Spleen (tissue), 11 donors: Measurements from ENCODE around the gene NANOGP8. TPM values are rescaled to one million over a fixed set of nuclear protein-coding genes. Genes with fewer than 3 reads are reported as not detected.

Experiments
- DNase-seq: peaks from one replicate; pipeline ENCODE4 v3.0.0-alpha.2; 2020
- H3K27ac ChIP-seq, 8 donors: fragments of 200-600 bp; sonication (generic) in 7 of 8; 1 replicate in 4 of 8; 2 replicates in 4 of 8; pipeline versions ENCODE4 v1.5.0 to v1.8.0; 2016 to 2021; ENCODE audit warnings: inconsistent platforms in 4 of 8, mild to moderate bottlenecking in 4 of 8, moderate library complexity in 1 of 8
- H3K27me3 ChIP-seq, 7 donors: fragments of 200-600 bp; sonication (generic) in 6 of 7; replicated peaks in 1 of 7; 1 replicate in 4 of 7; 2 replicates in 3 of 7; pipeline versions ENCODE4 v1.5.0 to v1.8.0; 2016 to 2021; ENCODE audit warnings: inconsistent platforms in 3 of 7, mild to moderate bottlenecking in 1 of 7
- H3K36me3 ChIP-seq, 6 donors: fragments of 200-600 bp; sonication (generic) in 5 of 6; 1 replicate in 4 of 6; 2 replicates in 2 of 6; pipeline versions ENCODE4 v1.5.0 to v1.8.0; 2016 to 2021; ENCODE audit warnings: inconsistent platforms in 2 of 6
- H3K4me1 ChIP-seq, 6 donors: fragments of 200-600 bp; sonication (generic) in 5 of 6; 1 replicate in 3 of 6; 2 replicates in 3 of 6; pipeline versions ENCODE4 v1.5.0 to v1.8.0; 2016 to 2021; ENCODE audit warnings: inconsistent platforms in 3 of 6
- H3K4me3 ChIP-seq, 8 donors: fragments of 200-600 bp; sonication (generic) in 7 of 8; 1 replicate in 4 of 8; 2 replicates in 4 of 8; pipeline versions ENCODE4 v1.5.0 to v1.8.0; 2016 to 2021; ENCODE audit warnings: inconsistent platforms in 4 of 8, mild to moderate bottlenecking in 4 of 8, moderate library complexity in 2 of 8
- H3K9me3 ChIP-seq, 8 donors: fragments of 200-600 bp; sonication (generic) in 7 of 8; 1 replicate in 4 of 8; 2 replicates in 4 of 8; pipeline versions ENCODE4 v1.5.0 to v1.8.0; 2016 to 2021; ENCODE audit warnings: inconsistent platforms in 4 of 8
- POLR2A ChIP-seq, 3 donors: fragments of 450-650 bp; IDR thresholded peaks; one replicate each; pipeline ENCODE4 v1.5.1; 2017; ENCODE audit warnings: antibody characterized with exemption in 3 of 3, mild to moderate bottlenecking in 1 of 3
- POLR2AphosphoS5 ChIP-seq, 3 donors: sonication (generic); formaldehyde crosslinking; IDR thresholded peaks; one replicate each; pipeline ENCODE4 v1.5.1; 2017; ENCODE audit warnings: antibody characterized with exemption in 3 of 3
- WGBS, 5 donors: extraction: QIAGEN DNeasy Blood & Tissue Kit in 3 of 5; methylation state at CpG; one replicate each; pipeline versions ENCODE4 v1.1.5 to v1.1.7; 2013 to 2018; 5-methylcytosine and 5-hydroxymethylcytosine counted together
- intact Hi-C: fragments of 100-400 bp; cut with DNase I; formaldehyde crosslinking; loops from one replicate; pipeline ENCODE4 v1.15.0; 2023; ENCODE audit warnings: low total_unique reads
- polyA plus RNA-seq, 3 donors: library from polyadenylated mRNA; stranded (reverse); fragments of 200-250 nt; gene quantifications; one replicate each; pipeline ENCODE4 v1.2.1, GENCODE V29; 2013
- total RNA-seq, 7 donors: library from RNA; depleted of rRNA in 3 of 7; stranded (reverse); fragments of >200 nt in 3 of 7; fragmentation: NEBNext Ultra II Directional in 4 of 7; extraction: Animal tissue kit (Norgen Biotek cat#: 25700) in 4 of 7; gene quantifications; one replicate each; pipeline versions ENCODE4 v1.1.0 to v1.2.1, GENCODE V29; 2016 to 2021
- TF ChIP-seq, protein P1 (sequence below), 11 experiments: fragments of 200-600 bp in 7 of 11; fragments of 450-650 bp in 4 of 11; sonication (generic) in 4 of 11; IDR thresholded peaks in 8 of 11; conservative IDR thresholded peaks in 3 of 11; 1 replicate in 7 of 11; 2 replicates in 4 of 11; pipeline versions ENCODE4 v1.4.0 to v1.8.0; 2016 to 2021; ENCODE audit warnings: antibody characterized with exemption in 11 of 11, inconsistent platforms in 4 of 11, mild to moderate bottlenecking in 1 of 11
- donor health status: healthy with polysubstance abuse.
- donor health status: DM: no; HTN: no; CAD: no; lungs with moderate emphysema.
- donor health status: DM: no; HTN: no; CAD: no.
- donor health status: Bipolar disorder and iron deficiency.
- donor health status: healthy.
- donor health status: DM: no; HTN: no; CAD: no.
- donor health status: DM: yes; HTN: yes; CAD: no.

NANOGP8 gene
- total and polyA plus RNA-seq, 10 donors, result 0.50 to 4.4 (median 1.1) TPM; not detected in 5

DNA sequence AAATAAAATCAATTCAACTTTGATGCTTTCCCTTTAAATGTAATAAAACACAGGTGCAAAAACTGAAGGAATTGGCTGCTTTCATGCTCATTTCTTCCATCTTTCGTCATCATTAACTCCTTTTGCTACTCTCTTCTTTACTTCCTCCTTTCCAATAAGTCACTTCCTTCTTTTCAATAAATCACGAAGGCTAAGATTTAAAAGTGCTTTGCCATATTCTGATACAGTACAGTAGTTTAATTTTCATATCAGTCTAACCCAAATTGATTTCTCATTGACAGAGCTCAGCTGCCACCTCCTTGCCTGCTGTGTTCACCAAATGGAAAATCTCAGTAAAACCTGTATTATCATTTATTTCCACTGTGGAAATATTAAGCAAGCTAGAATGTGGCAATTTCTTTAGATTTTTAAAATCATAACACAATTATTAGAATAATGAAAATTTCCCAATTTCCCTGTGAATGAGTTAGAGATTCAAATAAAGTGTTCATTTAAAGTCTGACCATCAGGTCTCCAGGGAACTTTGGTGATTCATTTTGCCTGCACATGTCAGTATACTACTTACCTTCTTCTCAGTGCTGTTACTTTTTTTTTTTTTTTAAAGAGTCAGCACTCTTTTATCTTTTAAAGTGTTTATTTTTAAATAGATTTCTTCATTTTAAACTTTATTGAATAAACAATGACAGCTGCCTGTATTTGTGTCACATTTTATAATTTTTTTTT lies 41.6 kb downstream of the NANOGP8 start:
- Histone ChIP-seq H3K9me3 (no peaks in the 10 kb centered on the region), H3K36me3 (no peaks in the 10 kb centered on the region), H3K27me3 (no peaks in the 10 kb centered on the region), H3K4me1 (peaks cover 0 to 10% (median 0%) of the 10 kb centered on the region in 6 donors), H3K27ac (peak overlapping the region in 4 of 8 donors; percentile 2 to 36 (median 20)), H3K4me3 (no peak overlapping the region)
- no peak for DNase-seq
- TF ChIP-seq, protein P1, sequence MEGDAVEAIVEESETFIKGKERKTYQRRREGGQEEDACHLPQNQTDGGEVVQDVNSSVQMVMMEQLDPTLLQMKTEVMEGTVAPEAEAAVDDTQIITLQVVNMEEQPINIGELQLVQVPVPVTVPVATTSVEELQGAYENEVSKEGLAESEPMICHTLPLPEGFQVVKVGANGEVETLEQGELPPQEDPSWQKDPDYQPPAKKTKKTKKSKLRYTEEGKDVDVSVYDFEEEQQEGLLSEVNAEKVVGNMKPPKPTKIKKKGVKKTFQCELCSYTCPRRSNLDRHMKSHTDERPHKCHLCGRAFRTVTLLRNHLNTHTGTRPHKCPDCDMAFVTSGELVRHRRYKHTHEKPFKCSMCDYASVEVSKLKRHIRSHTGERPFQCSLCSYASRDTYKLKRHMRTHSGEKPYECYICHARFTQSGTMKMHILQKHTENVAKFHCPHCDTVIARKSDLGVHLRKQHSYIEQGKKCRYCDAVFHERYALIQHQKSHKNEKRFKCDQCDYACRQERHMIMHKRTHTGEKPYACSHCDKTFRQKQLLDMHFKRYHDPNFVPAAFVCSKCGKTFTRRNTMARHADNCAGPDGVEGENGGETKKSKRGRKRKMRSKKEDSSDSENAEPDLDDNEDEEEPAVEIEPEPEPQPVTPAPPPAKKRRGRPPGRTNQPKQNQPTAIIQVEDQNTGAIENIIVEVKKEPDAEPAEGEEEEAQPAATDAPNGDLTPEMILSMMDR (IDR thresholded peaks at IDR 0.05 in 8 of 11, conservative IDR thresholded peaks at IDR 0.05 in 3 of 11), result no peak
- TF ChIP-seq POLR2AphosphoS5 (IDR thresholded peaks at IDR 0.05), result no peak
- TF ChIP-seq POLR2A (IDR thresholded peaks at IDR 0.05), result no peak
- intact Hi-C loops, result no loop called here
- 10 to 17% (median 12%) methylated on average over 2 of the region's 2 CpGs for WGBS, 5 donors

DNA sequence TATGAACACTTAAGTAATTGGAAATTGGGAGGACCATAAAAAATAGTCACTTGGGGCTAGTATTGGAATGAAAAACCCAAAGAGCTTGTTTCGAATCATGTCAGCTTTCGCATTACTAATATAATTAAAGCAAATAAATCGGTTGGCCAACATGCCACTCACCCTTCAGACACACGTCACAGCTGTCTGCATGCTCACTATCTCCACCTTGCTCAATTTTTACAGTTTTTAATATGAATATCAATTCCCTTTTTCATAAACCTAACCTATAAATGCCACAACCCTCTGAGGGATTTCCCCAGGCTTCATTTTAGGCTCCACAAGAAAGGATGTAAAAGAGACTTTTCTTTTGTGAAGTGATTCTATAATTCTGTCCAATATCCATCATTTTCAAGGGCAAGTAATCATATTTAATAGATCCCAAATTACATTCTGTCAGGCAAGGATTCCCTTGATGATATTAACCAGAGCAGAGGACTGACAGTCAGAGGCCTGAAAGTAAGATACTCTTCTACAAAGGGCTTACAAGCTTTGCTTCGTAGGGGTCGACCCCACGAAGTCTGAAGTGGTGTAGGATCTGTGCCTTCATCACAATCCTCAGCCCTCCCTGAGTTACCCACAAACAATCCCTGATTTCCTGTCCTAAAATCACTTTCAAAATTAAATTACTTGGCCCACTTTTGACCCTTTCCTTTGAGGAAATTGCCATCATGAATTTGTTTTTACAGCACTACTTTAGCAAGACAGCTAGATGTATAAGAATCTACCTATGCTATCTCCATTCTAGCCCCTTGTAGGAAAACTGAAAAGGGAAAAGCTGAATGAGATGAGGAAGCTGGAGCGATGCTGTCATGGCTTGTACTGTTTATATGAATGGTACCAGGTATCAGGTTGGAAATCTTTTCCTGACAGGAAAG lies 44.5 kb downstream of the NANOGP8 start:
- Histone ChIP-seq H3K27ac (no peak overlapping the region), H3K36me3 (no peaks in the 10 kb centered on the region), H3K27me3 (no peaks in the 10 kb centered on the region), H3K4me3 (no peak overlapping the region), H3K4me1 (peaks cover 0 to 10% (median 0%) of the 10 kb centered on the region in 6 donors), H3K9me3 (no peaks in the 10 kb centered on the region)
- DNase-seq, result no peak
- 68 to 79% (median 72%) methylated on average over 8 of the region's 8 CpGs for WGBS, 5 donors
- intact Hi-C loops, result no loop called here
- TF ChIP-seq POLR2AphosphoS5 (IDR thresholded peaks at IDR 0.05), result no peak
- TF ChIP-seq, protein P1 (IDR thresholded peaks at IDR 0.05 in 8 of 11, conservative IDR thresholded peaks at IDR 0.05 in 3 of 11), result no peak
- no peak for TF ChIP-seq POLR2A (IDR thresholded peaks at IDR 0.05)

DNA sequence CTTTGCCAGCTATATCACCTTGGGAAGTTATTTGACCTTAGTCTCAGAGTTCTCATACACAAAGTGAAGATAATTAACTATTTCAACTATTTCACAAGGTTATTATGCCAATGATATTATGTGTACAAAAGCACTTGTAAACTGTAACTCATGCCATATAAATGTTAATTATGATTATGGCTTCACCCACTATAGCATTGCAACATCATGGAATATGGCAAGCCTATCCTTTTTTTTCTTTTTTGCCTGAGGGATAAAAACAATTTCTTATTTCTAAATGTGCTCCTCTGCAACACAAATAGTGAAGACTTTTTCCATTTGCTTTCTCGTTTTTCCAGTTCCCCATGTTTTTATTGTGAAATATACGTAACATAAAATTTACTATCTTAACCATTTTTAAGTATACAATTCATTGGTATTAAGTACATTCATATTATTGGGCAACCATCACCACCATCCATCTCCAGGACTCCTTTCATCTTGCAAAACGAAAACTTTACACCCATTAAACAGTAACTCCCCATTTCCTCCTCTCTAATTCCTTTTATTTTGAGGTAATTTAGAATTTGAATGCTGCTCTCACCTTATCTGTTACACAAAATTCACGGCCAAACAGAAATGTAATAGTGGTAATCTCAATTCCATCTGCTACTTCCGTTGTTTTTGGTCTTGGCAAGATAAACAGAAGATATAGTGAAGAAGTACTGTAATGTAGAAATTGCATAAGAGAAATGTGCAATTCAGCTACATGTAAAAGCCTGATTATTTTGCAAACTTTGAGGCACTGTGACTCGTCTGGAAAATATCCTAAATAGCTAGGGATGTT lies 46.3 kb downstream of the NANOGP8 start:
- H3K36me3 ChIP-seq, result no peaks in the 10 kb centered on the region
- DNase-seq, result no peak
- H3K27ac ChIP-seq, result peak overlapping the region in 4 of 8 donors; percentile 33 to 68 (median 52)
- 44 to 72% (median 61%) methylated on average over 6 of the region's 6 CpGs for WGBS, 5 donors
- H3K27me3 ChIP-seq, result no peaks in the 10 kb centered on the region
- no peak for TF ChIP-seq POLR2AphosphoS5 (IDR thresholded peaks at IDR 0.05)
- no peak for TF ChIP-seq POLR2A (IDR thresholded peaks at IDR 0.05)
- TF ChIP-seq, protein P1 (IDR thresholded peaks at IDR 0.05 in 8 of 11, conservative IDR thresholded peaks at IDR 0.05 in 3 of 11), result no peak
- peaks cover 0 to 10% (median 0%) of the 10 kb centered on the region in 6 donors for H3K4me1 ChIP-seq
- no peaks in the 10 kb centered on the region for H3K9me3 ChIP-seq
- peak overlapping the region in 1 of 8 donors; percentile 11 for H3K4me3 ChIP-seq
- intact Hi-C loops, result no loop called here

Other genes starting within 250 kb of the NANOGP8 start
- gene AQR, start 115.6 kb downstream of the NANOGP8 start, total RNA-seq, result 10 to 100 TPM; 30.9 to 38.2 (median 33.8) TPM
- 10 to 100 TPM in 2 of 3 donors, 1 to 10 TPM in 1; 10.0 to 16.8 (median 14.4) TPM for gene AQR, start 115.6 kb downstream of the NANOGP8 start, polyA plus RNA-seq
- 10 to 100 TPM; 24.1 to 44.4 (median 32.9) TPM for gene ZNF770, start 97.0 kb downstream of the NANOGP8 start, total RNA-seq
- 10 to 100 TPM in 2 of 3 donors, 1 to 10 TPM in 1; 9.9 to 15.5 (median 10.6) TPM for gene ZNF770, start 97.0 kb downstream of the NANOGP8 start, polyA plus RNA-seq